ENCODE measurements around the gene ATP8A2.

The ATP8A2 gene

DNA sequence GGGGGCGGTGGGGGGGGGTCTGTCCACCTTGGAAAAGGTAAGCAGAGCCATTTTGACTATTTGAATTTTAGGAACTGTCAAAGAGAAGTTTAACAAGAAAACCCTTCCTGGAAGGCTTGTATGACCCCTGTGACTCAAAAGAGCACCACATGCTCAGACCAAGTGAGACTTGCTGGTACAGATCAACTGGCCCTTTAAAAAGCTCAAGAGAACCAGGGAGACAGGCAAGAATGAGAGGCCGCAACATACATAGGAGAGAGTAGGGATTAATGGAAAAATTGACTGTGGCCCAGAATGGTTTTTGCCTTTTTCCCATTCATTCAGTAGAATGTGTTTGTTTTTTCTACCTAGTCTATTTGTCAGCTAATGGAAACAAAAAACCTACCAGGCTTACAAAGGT lies 26.2 kb upstream of the ATP8A2 start:
- TF ChIP-seq, protein P1, sequence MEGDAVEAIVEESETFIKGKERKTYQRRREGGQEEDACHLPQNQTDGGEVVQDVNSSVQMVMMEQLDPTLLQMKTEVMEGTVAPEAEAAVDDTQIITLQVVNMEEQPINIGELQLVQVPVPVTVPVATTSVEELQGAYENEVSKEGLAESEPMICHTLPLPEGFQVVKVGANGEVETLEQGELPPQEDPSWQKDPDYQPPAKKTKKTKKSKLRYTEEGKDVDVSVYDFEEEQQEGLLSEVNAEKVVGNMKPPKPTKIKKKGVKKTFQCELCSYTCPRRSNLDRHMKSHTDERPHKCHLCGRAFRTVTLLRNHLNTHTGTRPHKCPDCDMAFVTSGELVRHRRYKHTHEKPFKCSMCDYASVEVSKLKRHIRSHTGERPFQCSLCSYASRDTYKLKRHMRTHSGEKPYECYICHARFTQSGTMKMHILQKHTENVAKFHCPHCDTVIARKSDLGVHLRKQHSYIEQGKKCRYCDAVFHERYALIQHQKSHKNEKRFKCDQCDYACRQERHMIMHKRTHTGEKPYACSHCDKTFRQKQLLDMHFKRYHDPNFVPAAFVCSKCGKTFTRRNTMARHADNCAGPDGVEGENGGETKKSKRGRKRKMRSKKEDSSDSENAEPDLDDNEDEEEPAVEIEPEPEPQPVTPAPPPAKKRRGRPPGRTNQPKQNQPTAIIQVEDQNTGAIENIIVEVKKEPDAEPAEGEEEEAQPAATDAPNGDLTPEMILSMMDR (IDR thresholded peaks at IDR 0.05), result no peak
- Histone ChIP-seq H3K36me3 (ENCODE audit: control insufficient read depth, insufficient read depth, low read length) (no peaks in the 10 kb centered on the region), H2AFZ (no peak overlapping the region)

DNA sequence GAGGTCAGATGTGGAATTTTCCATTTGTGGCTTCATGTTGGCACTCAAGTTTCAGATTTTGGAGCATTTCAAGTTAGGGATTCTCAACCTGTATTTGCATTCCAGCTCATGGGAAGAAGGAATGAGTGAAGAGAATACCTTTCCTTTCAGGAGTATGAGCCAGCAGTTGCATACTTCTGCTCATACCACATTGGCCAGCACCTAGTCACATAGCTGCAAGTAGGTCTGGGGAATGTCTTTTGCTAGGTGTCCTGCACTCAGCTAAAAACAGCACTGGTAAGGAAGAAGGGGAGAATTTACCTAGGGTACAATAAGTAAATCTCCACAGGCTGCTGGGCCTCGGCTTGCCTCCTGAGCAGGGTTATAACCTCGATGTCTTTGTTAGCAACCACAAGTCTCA lies 24.6 kb upstream of the ATP8A2 start:
- Histone ChIP-seq H3K4me2 (ENCODE audit: low read length) (no peak overlapping the region), H3K27ac (no peak overlapping the region), H3K4me3 (ENCODE audit: low read depth, low read length) (no peak overlapping the region), H3K4me1 (no peaks in the 10 kb centered on the region), H3K9ac (no peak overlapping the region), H2AFZ (no peak overlapping the region), H3K36me3 (ENCODE audit: control insufficient read depth, insufficient read depth, low read length) (no peaks in the 10 kb centered on the region), H3K9me3 (ENCODE audit: control insufficient read depth, low read length) (no peaks in the 10 kb centered on the region), H3K27me3 (ENCODE audit: control insufficient read depth, insufficient read depth, low read length) (no peaks in the 10 kb centered on the region), H3K79me2 (no peaks in the 10 kb centered on the region)
- TF ChIP-seq, protein P1 (IDR thresholded peaks at IDR 0.05), result no peak

More for the DNA sequence above, 26.2 kb upstream of the ATP8A2 start:
- no peak overlapping the region for H3K9ac ChIP-seq
- H3K27me3 ChIP-seq (ENCODE audit: control insufficient read depth, insufficient read depth, low read length), result no peaks in the 10 kb centered on the region
- no peaks in the 10 kb centered on the region for H3K4me1 ChIP-seq
- no peak overlapping the region for H3K4me3 ChIP-seq (ENCODE audit: low read depth, low read length)
- no peak overlapping the region for H3K27ac ChIP-seq
- H3K4me2 ChIP-seq (ENCODE audit: low read length), result no peak overlapping the region
- H3K79me2 ChIP-seq, result no peaks in the 10 kb centered on the region
- no peaks in the 10 kb centered on the region for H3K9me3 ChIP-seq (ENCODE audit: control insufficient read depth, low read length)

DNA sequence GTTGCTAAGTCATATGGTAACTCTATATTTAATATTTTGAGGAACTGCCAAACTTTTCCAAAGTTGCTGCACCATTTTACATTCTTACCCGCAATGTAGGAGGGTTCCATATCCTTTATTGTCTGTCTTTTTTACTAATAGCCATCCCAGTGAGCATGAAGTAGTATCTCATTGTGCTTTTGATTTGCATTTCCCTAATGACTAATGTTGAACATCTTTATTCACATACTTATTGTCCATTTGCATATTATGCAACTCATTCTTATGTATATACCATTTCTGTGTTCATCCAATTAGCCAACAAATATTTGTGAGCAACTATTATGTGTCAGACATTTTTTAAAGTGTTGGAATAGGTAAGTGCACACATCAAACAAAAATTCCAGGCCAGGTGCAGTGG lies 20.4 kb upstream of the ATP8A2 start:
- Histone ChIP-seq H3K36me3 (ENCODE audit: control insufficient read depth, insufficient read depth, low read length) (no peaks in the 10 kb centered on the region), H3K9me3 (ENCODE audit: control insufficient read depth, low read length) (no peaks in the 10 kb centered on the region), H3K27me3 (ENCODE audit: control insufficient read depth, insufficient read depth, low read length) (no peaks in the 10 kb centered on the region), H3K4me2 (ENCODE audit: low read length) (no peak overlapping the region), H3K9ac (no peak overlapping the region), H3K4me1 (no peaks in the 10 kb centered on the region), H3K4me3 (ENCODE audit: low read depth, low read length) (no peak overlapping the region), H3K27ac (no peak overlapping the region), H3K79me2 (no peaks in the 10 kb centered on the region), H2AFZ (no peak overlapping the region)
- TF ChIP-seq, protein P1 (IDR thresholded peaks at IDR 0.05), result no peak

DNA sequence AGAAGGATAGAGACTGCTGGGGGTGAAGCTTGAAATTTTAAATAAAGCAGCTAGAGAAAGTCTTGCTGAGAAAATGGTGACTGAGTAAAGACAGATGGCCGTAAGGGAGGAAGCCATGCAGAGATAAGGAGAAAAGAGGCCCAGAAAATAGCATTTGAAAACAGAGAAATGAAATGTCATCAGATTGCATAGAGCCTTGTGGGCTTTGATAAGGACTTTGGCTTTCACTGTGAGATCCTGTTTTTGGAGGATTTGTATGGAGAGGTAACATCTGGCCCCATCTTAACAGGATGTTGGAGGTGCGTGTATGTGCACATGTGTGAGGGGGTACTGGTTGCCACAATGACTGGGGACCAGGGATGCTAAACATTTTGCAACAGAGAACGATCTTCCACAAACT lies 19.5 kb upstream of the ATP8A2 start:
- TF ChIP-seq, protein P1 (IDR thresholded peaks at IDR 0.05), result no peak
- no peak overlapping the region for H3K4me2 ChIP-seq (ENCODE audit: low read length)
- H2AFZ ChIP-seq, result no peak overlapping the region
- H3K79me2 ChIP-seq, result no peaks in the 10 kb centered on the region
- no peak overlapping the region for H3K27ac ChIP-seq
- no peaks in the 10 kb centered on the region for H3K4me1 ChIP-seq
- H3K27me3 ChIP-seq (ENCODE audit: control insufficient read depth, insufficient read depth, low read length), result no peaks in the 10 kb centered on the region
- no peak overlapping the region for H3K9ac ChIP-seq
- no peaks in the 10 kb centered on the region for H3K36me3 ChIP-seq (ENCODE audit: control insufficient read depth, insufficient read depth, low read length)
- H3K9me3 ChIP-seq (ENCODE audit: control insufficient read depth, low read length), result no peaks in the 10 kb centered on the region
- no peak overlapping the region for H3K4me3 ChIP-seq (ENCODE audit: low read depth, low read length)

- Histone ChIP-seq H3K27ac (no peak overlapping the region), H3K36me3 (ENCODE audit: control insufficient read depth, insufficient read depth, low read length) (no peaks in the 10 kb centered on the region), H3K9me3 (ENCODE audit: control insufficient read depth, low read length) (no peaks in the 10 kb centered on the region), H2AFZ (no peak overlapping the region), H3K4me3 (ENCODE audit: low read depth, low read length) (no peak overlapping the region), H3K79me2 (no peaks in the 10 kb centered on the region), H3K27me3 (ENCODE audit: control insufficient read depth, insufficient read depth, low read length) (no peaks in the 10 kb centered on the region), H3K4me1 (no peaks in the 10 kb centered on the region), H3K9ac (no peak overlapping the region), H3K4me2 (ENCODE audit: low read length) (no peak overlapping the region)
- TF ChIP-seq, protein P1 (IDR thresholded peaks at IDR 0.05), result no peak
These were observed 19.0 kb upstream of the ATP8A2 start for GRCh38 chr13:25352806-25353205.

Measured in parathyroid adenoma (tissue), 2 donors.